ENCODE measurements around the gene CNNM2. TPM values are rescaled to one million over a fixed set of nuclear protein-coding genes. Genes with fewer than 3 reads are reported as not detected.

Gene CNNM2
- total and polyA plus RNA-seq, 2 donors (not counting 1 experiment from before 2014, with no cell fraction given), result 6.6 to 21.6 TPM

GRCh38 chr10:102916173-102916572 lies 1.9 kb upstream of the CNNM2 start:
- CTCF ChIA-PET, result interaction anchor here (0.6 to 7.7 kb wide), 7 partner anchors 11 to 569 kb away, joined by 3 to 151 read pairs (median 6); partner anchors contain the start of gene RPEL1
- ATAC-seq (ENCODE audit: low read depth) (no peak), DNase-seq (no peak)
- Histone ChIP-seq H3K27me3 (replicated peaks in 1 of 4; ENCODE audit: control extremely low read depth in 1 of 4, control insufficient read depth in 3 of 4, insufficient read depth in 4 of 4, low read length in 3 of 4) (peaks cover 0 to 12% (median 6%) of the 10 kb centered on the region in 4 experiments), H3K27ac (ENCODE audit: low read length in 2 of 2) (no peak overlapping the region), H4K20me1 (ENCODE audit: control insufficient read depth, insufficient read depth, low read length, poor library complexity, severe bottlenecking) (no peaks in the 10 kb centered on the region), H3K4me2 (replicated peaks; ENCODE audit: low read depth, low read length, poor library complexity, severe bottlenecking) (no peak overlapping the region), H3K79me2 (ENCODE audit: control insufficient read depth, insufficient read depth, low read length) (peaks cover 17% of the 10 kb centered on the region), H2AFZ (ENCODE audit: insufficient read depth, low read depth, low read length, poor library complexity, severe bottlenecking) (no peak overlapping the region), H3K9ac (ENCODE audit: low read length) (no peak overlapping the region), H3K4me1 (ENCODE audit: control insufficient read depth in 2 of 2, insufficient read depth in 2 of 2, low read length in 2 of 2) (peaks cover 26 to 31% of the 10 kb centered on the region in 2 donors), H3K9me3 (ENCODE audit: control extremely low read depth in 1 of 3, control insufficient read depth in 2 of 3, insufficient read depth in 1 of 3, low read length in 2 of 3) (peaks cover 0 to 3% (median 0%) of the 10 kb centered on the region in 3 donors), H3K4me3 (ENCODE audit: control extremely low read depth in 1 of 5, extremely low read depth in 1 of 5, insufficient read depth in 1 of 5, low read depth in 2 of 5, low read length in 4 of 5) (no peak overlapping the region), H3K36me3 (replicated peaks in 1 of 2; ENCODE audit: control extremely low read depth in 1 of 2, control insufficient read depth in 1 of 2, extremely low read depth in 1 of 2, insufficient read depth in 2 of 2, low read length in 1 of 2) (no peaks in the 10 kb centered on the region)
- H3K27me3 Mint-ChIP-seq, result peaks cover 18% of the 10 kb centered on the region
- H3K27ac Mint-ChIP-seq, result peak overlapping the region; percentile 34
- WGBS (ENCODE audit: insufficient coverage), result 93% methylated on average over 6 of the region's 7 CpGs
- intact Hi-C loops (cut with micrococcal nuclease), result loop anchor here (5.0 to 10.0 kb wide), 4 partner anchors 269 to 1351 kb away; partner anchors contain the start of genes GSTO2, PPRC1 and SFR1
- no peak for TF ChIP-seq CTCF (IDR thresholded peaks at IDR 0.05)
- no peak for TF ChIP-seq EZH2 (IDR thresholded peaks at IDR 0.05; ENCODE audit: borderline replicate concordance, insufficient read depth, low read depth, low read length, poor library complexity, severe bottlenecking)
- no peaks in the 10 kb centered on the region for H3K9me3 Mint-ChIP-seq (ENCODE audit: insufficient read depth)
- H3K4me1 Mint-ChIP-seq, result peaks cover 37% of the 10 kb centered on the region
- POLR2A ChIA-PET, result no interaction called here
- H3K4me3 Mint-ChIP-seq, result peak overlapping the region; percentile 78

DNA sequence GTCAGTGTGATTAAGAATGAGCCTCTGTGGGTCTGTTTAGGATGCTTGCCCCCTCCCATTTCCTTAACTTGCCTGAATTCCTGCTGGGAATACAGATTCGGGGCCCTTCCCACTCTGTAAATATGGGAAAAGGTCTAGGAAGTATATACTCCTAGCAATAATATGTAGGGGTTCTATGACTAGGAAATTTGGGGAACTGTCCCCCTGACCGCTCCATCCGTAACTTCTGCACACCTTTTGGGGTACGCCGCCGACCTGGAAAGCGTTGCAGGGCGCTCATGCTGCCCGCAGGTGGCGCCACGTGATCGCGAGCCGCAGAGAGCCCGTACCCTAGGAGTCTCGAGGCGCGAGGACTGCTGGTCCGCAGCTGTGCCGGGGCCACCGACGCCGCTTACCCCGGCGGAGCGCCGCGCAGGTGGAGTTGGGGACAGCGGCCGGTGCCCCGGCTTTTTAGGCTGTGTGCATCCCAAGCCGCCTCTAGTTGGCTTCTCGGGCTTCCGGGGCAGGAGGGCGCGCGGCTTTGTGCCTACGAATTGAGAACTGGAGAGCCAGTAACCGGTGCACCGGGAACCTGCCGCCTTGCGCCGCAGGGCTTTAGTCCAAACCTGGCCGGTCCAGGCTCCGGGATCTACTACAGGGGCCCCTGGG lies 656 bp upstream of the CNNM2 start:
- H3K27ac ChIP-seq (ENCODE audit: low read length in 2 of 2), result peak overlapping the region; percentile 92 to 94
- no peak for TF ChIP-seq EZH2 (IDR thresholded peaks at IDR 0.05; ENCODE audit: borderline replicate concordance, insufficient read depth, low read depth, low read length, poor library complexity, severe bottlenecking)
- peak; percentile 99 for TF ChIP-seq CTCF (IDR thresholded peaks at IDR 0.05)
- DNase-seq (no peak), ATAC-seq (ENCODE audit: low read depth) (peak; percentile 47)
- peak overlapping the region; percentile 96 for H3K4me2 ChIP-seq (replicated peaks; ENCODE audit: low read depth, low read length, poor library complexity, severe bottlenecking)
- Mint-ChIP-seq H3K4me1 (peaks cover 47% of the 10 kb centered on the region), H3K27ac (peak overlapping the region; percentile 96), H3K9me3 (ENCODE audit: insufficient read depth) (no peaks in the 10 kb centered on the region), H3K4me3 (peak overlapping the region; percentile 98), H3K27me3 (peaks cover 12% of the 10 kb centered on the region)
- intact Hi-C loops (cut with micrococcal nuclease), result loop anchor here (1.0 to 10.0 kb wide), 5 partner anchors 270 to 1350 kb away; partner anchors contain the start of genes GSTO2, PPRC1 and SFR1
- peaks cover 17% of the 10 kb centered on the region for H3K79me2 ChIP-seq (ENCODE audit: control insufficient read depth, insufficient read depth, low read length)
- ChIA-PET CTCF (interaction anchor here (0.5 to 7.7 kb wide), 20 partner anchors 8 to 568 kb away, joined by 3 to 151 read pairs (median 3); partner anchors contain the start of genes ARL3, AS3MT, RPEL1 and SFXN2), POLR2A (interaction anchor here (0.7 to 1.5 kb wide), 5 partner anchors 48 to 450 kb away, joined by 3 to 7 read pairs (median 3); partner anchors contain the start of genes AS3MT and TAF5)
- peak overlapping the region; percentile 100 for H2AFZ ChIP-seq (ENCODE audit: insufficient read depth, low read depth, low read length, poor library complexity, severe bottlenecking)
- no peaks in the 10 kb centered on the region for H4K20me1 ChIP-seq (ENCODE audit: control insufficient read depth, insufficient read depth, low read length, poor library complexity, severe bottlenecking)
- H3K36me3 ChIP-seq (replicated peaks in 1 of 2; ENCODE audit: control extremely low read depth in 1 of 2, control insufficient read depth in 1 of 2, extremely low read depth in 1 of 2, insufficient read depth in 2 of 2, low read length in 1 of 2), result no peaks in the 10 kb centered on the region
- peaks cover 0 to 3% (median 0%) of the 10 kb centered on the region in 3 donors for H3K9me3 ChIP-seq (ENCODE audit: control extremely low read depth in 1 of 3, control insufficient read depth in 2 of 3, insufficient read depth in 1 of 3, low read length in 2 of 3)
- peak overlapping the region; percentile 94 for H3K9ac ChIP-seq (ENCODE audit: low read length)
- H3K4me3 ChIP-seq (ENCODE audit: control extremely low read depth in 1 of 5, extremely low read depth in 1 of 5, insufficient read depth in 1 of 5, low read depth in 2 of 5, low read length in 4 of 5), result peak overlapping the region; percentile 3 to 95 (median 93)
- peaks cover 0 to 12% (median 6%) of the 10 kb centered on the region in 4 experiments for H3K27me3 ChIP-seq (replicated peaks in 1 of 4; ENCODE audit: control extremely low read depth in 1 of 4, control insufficient read depth in 3 of 4, insufficient read depth in 4 of 4, low read length in 3 of 4)
- H3K4me1 ChIP-seq (ENCODE audit: control insufficient read depth in 2 of 2, insufficient read depth in 2 of 2, low read length in 2 of 2), result peaks cover 28 to 33% of the 10 kb centered on the region in 2 donors
- WGBS (ENCODE audit: insufficient coverage), result under 1% methylated on average over 44 of the region's 45 CpGs
